NK-92 treated with Interleukin-12 subunit alpha and Interleukin-12 subunit beta, amount 100 ng/mL, for 24 hours (cell line): ENCODE data around the gene HPN.
"Not testable (repeated sequence)": the region's sequence is repeated elsewhere in the genome, so short reads cannot be mapped to it uniquely, and the experiment has no call there.

ENCODE experiments used
- DNase-seq: peaks from one replicate; lab custom pipeline; 2025; lab: John Stamatoyannopoulos, UW

Gene HPN

DNA sequence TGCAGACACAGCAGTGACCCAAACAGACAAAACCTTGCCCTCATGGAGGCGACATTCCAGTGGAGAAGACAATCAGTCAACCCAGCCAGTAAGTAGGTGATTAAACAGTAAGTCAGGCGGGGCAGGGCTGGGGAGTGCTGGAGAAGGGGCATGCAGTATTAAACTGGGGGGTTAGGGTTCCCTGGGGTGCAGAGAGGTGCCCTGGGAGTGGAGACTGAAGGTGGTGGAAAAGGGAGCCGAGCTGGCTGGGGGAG, 42.9 kb downstream of the HPN start:
- no peak for DNase-seq

DNA sequence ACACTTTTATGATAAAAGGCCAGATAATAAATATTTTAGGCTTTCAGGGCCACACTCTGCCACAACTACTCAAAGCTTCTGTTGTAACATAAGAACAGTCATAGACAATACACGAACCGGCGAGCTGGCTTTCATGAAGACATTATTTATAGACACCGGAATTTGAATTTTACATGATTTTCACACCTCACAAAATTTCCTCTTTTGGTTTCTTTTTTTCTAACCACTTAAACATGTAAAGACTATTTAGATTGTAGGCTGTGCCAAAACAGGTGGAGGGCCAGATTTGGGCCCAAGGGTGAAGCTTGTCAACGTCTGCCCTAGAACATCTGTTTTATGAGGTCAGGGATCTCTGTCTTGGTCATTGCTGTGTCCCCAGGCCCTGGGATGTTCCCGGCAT, 44.4 kb downstream of the HPN start:
- DNase-seq = no peak

DNA sequence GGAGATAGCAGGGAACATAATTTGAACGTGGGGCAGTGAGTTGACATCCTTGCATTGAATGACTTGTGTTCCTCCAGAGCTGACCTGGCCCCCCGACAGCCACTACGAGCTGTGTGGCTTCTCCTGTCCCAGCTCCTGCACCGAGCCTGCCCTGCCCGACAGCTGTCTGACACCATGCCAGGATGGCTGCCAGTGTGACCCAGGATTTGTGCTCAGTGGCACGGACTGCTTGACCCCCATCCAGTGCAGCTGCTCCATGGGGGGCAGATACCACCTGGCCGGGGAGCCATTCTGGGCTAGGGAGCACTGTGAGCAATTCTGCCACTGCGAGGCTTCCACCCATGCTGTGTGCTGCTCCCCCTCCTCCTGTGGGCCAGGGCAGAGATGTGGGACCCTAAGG, 44.9 kb downstream of the HPN start:
- DNase-seq = no peak

DNA sequence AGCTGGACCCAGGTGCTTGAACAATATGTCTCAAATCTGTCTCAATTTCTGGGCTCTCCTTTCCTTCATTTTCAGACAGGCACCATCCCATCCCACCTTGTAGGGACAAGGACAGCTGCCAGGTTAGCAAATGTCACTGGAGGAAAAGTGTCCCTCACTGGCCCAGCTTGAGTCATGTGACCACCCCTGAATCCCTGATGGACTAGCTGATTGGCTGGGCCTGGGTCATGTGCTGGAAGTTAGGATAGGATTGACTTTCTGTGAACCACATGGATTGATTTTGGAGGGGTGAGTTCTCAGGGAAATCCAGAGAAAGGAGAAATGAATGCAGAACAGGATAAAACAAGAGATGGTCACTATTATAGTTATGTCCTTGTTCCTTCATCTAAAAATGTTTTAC, 45.9 kb downstream of the HPN start:
- DNase-seq = no peak

DNA sequence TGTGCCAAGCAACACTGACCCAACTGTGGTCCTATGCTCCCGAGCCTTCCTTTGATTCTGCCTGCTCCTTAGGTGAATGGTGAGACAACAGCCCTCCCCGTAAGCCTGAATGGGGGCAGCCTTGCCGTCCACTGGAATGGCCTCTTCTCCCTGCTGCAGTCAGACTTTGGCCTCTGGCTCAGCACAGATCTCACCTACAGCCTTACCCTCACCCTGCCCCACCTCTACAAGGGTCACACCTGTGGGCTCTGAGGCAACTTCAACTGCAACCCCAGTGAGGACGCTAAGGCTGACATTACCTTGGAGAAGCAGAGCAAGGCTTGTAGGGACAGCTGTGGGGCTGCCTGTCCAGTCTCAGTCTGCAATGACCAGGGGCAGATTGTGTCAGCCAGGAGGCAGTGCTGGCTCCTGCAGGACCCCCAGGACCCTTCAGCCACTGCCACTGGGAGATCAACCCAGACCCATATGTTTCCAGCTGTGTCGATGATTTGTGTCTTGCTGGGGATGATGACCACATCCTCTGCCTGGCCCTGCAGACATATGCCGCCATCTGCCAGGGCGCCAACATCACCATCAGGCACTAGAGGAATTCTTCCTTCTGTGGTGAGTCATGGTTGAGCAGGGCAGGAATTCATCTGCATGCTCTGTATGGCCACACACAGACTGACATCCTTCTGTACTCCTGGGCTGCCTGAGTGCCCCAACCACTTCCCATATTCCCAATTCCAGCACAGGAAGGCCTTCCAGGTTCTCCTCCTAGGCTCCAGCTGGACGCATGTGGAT, 46.8 kb downstream of the HPN start:
- DNase-seq = no peak

DNA sequence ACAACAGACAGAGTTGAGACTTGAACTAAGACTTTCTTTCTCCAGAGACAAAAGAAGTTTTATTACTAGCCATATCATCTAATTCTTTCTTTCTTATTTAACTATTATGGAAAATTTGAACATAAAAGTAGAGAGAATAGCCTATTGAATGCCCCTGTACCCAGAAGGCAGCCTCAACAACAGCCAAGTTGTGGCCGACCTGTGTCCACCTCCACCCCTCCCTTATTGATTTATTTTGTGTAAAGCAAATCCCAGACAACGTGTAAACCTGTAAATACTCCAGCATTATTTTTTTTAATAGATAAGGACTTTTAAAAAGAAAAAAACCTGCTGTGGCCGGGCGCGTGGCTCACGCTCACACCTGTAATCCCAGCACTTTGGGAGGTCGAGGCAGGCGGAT, 48.0 kb downstream of the HPN start:
- DNase-seq = no peak

DNA sequence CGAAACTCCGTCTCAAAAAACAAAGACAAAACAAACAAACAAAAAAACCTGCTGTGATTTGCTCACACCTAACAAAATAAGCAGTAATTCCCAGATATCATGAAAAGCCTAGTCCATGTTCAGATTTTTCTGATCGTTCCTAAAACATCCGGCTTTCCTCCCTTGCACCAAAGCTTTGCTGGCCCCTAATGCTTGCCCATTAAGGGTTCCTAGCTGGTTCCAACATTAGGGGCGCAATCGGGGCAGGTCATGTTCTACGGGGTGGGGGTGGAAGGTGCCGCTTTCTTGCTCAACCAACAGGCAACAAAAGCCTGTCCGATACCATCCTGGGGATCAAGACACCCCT, 48.6 kb downstream of the HPN start:
- no peak for DNase-seq

DNA sequence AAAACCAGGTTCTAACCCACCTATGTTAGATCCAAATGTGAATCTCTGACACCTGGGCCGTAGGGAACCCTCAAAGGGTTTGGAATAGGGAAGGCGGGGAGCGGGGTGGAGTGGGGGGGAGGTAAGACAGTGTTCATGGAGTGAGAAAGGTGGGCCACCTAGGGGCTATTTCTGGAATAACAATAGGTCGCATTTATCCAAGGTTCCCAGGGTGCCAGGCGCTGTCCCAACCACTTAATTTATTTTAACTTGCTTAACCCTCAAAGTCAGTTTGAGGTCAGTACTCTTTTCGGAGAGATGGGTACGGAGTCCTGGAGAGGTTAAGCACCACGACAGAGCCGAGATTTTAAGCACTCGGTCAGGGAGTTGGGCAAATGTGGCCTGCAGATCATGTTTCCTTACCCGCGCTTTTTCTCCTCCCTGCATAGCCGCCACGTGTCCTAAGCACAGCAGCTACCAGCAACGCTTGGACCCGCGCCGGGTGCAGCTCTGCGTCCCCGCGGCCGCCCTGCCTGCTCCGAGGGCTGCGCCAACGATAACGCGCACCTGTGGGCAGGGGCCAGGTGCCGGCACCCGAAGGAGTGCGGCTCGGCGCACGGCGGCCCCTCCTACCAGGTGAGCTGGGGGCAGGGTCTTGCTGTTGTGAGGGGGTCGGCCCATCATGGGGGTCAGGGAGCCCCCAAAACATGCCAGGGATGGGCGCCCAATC, 49.1 kb downstream of the HPN start:
- DNase-seq = no peak

DNA sequence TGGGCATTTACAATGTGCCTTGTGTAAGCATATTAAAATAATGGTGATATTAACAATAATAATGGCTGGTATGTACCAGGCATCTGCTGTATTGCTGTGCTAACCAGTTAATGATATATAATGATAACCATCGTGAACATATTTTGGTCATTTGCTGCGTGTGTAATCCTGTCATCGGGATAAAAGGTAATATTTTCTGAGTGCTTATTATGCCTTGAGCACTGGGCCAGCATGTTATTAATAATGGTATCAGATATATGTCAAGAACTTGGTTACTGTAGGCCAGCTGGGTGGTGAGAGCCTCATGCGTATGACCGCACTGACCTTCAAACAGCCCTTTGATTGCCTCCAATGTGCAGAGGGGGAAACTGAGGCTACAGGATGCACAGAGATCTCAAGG, 51.9 kb downstream of the HPN start:
- DNase-seq = no peak

DNA sequence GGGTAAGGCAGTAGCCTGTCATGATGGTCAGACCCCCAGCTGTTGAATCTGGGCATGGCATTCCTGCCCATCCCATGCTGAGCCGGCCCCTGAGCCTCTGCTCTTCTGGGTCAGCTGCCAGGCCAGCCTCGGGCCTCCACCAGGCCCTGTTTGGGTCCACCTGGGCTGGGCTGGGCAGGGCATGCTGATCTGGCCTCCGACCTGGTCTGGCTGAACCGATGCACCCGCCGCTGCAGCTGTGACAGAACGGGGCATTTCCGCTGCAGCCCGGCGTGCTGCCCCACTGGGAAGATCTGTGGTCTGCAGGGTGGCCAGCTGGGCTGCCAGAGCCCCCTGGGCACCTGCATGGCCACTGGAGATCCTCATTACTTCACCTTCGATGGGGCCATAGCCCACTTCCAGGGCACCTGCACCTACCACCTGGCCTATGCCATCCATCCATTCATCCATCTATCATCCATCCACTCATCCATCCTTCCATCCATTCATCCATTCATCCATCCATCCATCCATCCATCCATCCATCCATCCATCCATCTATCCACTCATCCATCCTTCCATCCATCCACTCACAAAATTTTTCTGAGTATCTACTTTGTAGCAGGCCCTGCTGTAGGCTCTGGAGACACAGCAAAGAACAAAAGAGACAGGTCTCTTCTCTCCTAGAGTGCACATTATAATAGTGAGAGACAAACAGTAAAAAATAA, 52.6 kb downstream of the HPN start:
- no peak for DNase-seq

DNA sequence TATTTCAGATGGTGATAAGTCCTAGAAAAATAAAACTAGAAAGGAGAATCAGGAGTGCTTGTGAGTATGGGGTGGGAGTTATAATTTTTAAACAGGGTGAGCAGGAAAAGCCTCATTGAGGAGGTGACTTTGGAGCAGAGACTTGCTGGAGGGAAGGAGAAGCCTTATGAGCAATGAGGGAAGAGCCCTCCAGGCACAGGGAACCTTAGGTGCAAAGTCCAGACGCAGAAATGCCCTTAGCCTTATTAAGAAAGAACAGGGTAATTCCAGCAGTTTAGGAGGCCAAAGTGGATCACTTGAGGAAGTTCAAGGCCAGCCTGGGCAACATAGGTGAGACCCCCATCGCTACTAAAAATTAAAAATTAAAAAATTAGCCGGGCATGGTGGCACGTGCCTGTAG, 53.1 kb downstream of the HPN start:
- DNase-seq = no peak

DNA sequence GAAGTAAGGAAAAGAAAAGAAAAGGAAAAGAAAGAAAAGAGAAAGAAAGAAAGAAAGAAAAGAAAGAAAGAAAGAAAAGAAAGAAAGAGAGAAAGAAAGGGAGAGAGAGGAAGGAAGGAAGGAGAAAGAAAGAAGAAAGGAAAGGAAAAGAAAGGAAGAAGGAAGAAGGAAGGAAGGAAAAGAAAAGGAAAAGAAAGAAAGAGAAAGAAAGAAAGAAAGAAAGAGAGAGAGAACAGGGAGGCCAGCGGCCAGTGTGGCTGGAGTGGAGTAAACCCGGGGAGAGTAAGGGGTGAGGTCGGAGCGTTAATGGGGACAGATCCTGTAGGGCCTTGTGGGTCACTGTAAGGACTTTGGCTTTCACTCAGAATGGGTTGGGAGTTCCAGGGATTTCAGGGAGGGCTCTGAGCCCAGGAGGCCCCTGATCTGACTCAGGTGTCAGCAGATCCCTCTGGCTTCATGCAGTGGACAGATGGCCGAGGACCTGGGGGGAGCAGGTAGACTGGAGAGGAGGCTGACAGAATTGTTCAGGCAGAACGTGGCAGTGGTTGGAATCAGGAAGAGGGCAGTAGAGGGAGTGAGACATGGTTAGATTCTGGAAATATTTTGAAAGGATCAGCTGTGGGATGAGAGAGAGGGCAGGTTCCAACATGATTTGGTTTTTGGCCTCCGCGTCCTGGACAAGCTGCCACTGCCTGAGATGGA, 54.3 kb downstream of the HPN start:
- no peak for DNase-seq

DNA sequence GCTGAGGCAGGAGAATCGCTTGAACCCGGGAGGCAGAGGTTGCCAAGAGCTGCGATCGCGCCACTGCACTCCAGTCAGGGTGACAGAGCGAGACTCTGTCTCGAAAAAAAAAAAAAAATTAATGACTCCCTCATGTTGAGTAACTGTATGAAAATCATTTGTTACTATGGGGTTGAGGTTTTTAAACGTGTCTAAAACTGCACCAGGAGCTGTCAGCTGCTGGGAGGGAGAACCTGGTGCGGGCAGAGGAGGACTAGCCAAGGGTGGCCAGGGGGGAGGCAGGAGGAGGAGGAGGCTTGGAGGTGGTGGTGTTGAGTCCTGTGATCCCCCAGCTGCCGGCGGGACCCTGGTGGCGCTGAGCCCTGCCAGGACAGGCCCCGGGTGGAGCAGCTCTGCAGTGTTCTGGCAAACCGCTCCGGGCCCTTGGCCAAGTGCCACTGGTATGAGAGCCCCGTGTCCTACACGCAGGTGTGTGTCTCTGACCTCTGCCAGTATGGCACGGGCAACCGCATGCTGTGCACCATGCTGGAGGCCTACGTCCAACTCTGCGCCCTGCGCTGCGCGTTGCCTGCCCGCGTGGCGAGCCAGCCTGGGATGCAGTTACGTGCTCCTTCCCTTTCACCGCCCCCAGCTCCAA, 57.0 kb downstream of the HPN start:
- no peak for DNase-seq

DNA sequence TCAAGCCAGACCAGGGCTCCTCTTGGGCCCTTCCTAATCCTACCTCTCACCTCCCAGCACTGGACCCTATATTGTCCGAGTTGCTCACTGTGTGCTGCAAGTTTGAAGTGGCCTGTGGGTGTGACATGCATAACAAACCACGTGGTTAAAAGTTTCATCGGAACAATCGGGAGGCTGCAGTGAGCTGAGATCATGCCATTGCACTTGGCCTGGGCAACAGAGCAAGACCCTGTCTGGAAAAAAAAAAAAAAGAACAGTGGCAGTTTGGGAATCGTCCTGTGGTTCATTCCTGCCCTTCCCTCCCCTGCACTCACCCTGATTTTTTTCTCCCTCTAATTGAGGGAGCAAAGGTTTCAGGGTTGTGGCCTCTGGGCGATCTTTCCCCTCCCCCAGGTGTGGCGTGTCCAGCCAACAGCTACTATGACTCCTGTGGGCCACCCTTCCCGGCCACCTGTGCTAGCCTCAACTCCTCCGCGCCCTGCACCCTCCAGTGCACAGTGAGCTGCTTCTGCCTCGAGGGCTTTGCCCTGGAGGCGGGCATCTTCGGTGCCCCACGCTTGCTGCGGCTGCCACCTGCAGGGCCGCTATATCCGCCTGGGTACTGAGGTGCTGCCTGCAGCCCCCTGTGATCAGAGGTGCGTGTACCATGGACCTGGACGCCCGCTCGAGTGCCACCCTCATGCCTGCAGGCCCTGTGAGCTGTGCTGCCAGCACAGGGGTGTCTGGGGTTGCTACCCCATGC, 57.8 kb downstream of the HPN start:
- no peak for DNase-seq

DNA sequence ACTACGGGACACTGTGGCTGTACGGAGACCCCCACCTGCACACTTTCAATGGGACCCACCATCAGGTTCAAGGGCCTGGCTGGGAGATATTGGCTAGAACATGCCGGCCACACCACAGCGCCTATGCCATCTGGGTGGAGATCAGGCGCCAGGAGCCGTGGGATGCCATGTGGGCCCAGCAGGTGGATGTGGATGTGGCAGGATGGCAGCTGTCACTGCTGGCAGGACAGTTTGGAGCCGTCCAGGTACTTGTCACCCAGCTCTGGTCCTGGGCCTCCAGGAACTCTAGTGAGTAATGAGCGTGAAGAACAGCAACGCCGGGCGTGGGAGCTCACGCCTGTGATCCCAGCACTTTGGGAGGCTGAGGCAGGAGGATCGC, 58.4 kb downstream of the HPN start:
- DNase-seq = no peak

DNA sequence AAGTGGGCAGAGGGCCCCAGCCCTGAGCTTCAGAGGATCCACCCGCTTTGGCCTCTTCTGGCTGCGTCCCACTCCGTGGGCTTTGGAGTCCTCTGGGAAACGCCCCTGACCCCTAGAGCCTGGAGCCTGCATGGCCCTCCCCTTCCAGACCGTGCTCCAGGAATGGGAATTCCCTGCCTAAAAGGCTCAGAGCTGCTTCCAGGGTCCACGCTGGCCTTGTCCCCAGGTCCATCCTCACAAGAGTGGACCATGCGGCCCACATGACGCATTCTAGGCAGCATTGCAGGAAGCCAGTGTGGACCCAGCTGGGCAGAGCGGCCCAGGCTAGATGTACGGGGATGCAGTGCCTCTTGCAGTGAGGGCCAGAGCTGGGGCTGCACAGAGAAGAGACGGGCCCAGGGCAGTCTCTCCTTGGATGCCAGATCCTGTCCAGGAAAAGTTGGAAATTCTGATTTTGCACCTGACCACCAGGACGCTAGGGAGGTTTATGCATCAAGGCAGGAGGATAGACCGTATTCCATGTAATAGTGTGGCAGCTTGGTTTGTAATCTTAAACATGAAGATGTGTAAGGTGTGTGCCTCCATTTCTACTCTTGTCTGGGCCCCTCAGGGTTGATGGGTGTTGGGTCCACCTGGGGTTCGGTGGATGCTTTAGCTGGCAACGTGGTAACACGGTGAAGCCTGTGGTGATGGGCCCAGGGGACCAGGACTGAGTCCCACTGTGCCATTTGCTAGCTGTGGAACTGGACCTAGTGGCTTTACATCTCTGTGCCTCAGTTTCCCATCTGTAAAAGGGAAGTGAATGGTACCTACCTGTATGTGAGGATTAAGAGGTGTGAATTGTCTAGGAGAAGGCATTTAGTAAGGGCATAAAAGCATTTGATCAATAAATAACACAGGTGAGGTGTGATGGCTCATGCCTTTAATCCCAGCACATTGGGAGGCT, 59.3 kb downstream of the HPN start:
- DNase-seq = no peak

DNA sequence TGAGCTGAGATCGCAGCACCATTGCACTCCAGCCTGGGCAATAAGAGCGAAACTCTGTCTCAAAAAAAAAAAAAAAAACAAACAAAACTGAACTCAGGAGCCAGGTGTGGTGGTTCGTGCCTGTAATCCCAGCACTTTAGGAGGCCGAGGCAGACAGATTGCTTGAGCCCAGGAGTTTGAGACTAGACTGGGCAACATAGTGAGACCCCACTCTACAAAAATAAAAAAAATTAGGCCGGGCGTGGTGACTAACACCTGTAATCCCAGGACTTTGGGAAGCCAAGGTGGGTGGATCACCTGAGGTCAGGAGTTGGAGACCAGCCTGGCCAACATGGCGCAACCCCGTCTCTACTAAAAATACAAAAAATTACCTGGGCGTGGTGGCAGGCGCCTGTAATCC, 60.4 kb downstream of the HPN start:
- DNase-seq = not testable (repeated sequence)

DNA sequence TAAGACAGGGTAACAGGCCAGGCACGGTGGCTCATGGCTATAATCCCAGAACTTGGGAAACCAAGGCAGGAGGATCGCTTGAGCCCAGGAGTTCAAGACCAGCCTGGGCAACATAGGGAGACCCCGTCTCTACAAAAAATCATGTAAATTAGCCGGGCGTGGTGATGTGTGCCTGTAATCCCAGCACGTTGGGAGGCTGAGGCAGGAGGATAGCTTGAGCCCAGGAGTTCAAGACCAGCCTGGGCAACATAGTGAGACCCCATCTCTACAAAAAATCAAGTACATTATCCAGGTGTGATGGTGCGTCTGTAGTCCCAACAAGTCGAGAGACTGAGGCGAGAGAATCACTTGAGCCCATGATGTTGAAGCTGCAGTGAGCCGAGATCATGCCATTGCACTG, 62.1 kb downstream of the HPN start:
- not testable (repeated sequence) for DNase-seq

DNA sequence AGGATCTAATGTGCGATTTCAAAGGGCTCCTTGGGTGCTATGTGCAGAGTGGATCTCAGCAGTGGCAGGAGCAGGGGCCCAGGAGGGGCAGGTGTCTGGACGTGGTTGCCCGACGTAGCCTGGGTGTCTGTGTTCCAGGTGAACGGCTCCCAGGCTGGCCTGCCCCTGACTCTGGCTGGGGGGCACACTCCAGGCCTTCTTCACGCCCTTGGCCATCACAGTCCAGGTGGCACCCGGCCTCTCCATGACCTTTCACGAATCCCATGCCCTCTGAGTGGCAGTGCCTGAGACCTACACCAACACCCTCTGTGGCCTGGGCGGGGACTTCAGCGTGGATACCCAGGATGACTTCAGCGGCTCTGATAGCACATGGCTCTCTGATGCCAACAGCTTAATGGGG, 62.8 kb downstream of the HPN start:
- no peak for DNase-seq

DNA sequence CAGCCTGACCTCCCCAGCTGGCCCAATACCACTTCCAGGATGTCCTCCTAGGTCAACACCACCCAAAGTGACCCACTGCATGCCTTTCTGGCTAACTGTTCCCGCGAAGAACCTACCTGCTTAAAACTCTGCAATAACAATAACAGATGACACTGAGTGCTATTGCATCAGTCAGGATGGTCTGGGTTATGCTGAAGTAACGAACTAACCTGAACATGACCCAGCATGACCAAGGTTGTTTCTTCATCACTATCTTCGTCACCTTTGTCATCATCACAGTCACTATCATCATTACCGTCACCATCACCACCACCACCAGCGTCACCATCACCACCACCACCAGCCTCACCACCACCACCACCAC, 63.5 kb downstream of the HPN start:
- DNase-seq = no peak
